ENCODE measurements around the gene SUCLG2.

Gene SUCLG2

GRCh38 chr3:67472674-67473201 lies 181.7 kb downstream of the SUCLG2 start:
- CTCF ChIA-PET = no interaction called here
- POLR2A ChIA-PET (ENCODE audit: low non-redundant PET) = no interaction called here
- no peak overlapping the region for H3K27ac ChIP-seq
- TF ChIP-seq CTCF (conservative IDR thresholded peaks at IDR 0.05; ENCODE audit: low read depth) = no peak
- DNase-seq (ENCODE audit: low spot score) = no peak

GRCh38 chr3:67470207-67470606 lies 184.2 kb downstream of the SUCLG2 start:
- TF ChIP-seq CTCF (conservative IDR thresholded peaks at IDR 0.05; ENCODE audit: low read depth) = no peak
- ChIA-PET POLR2A (ENCODE audit: low non-redundant PET) (no interaction called here), CTCF (no interaction called here)
- DNase-seq (ENCODE audit: low spot score) = no peak
- H3K27ac ChIP-seq = no peak overlapping the region

- POLR2A ChIA-PET (ENCODE audit: low non-redundant PET) = no interaction called here
- no peak for TF ChIP-seq CTCF (conservative IDR thresholded peaks at IDR 0.05; ENCODE audit: low read depth)
- H3K27ac ChIP-seq = no peak overlapping the region
- no peak for DNase-seq (ENCODE audit: low spot score)
- CTCF ChIA-PET = no interaction called here
These were observed 185.9 kb downstream of the SUCLG2 start for GRCh38 chr3:67468511-67468910.

- ChIA-PET POLR2A (ENCODE audit: low non-redundant PET) (no interaction called here), CTCF (no interaction called here)
- H3K27ac ChIP-seq = no peak overlapping the region
- DNase-seq (ENCODE audit: low spot score) = no peak
- no peak for TF ChIP-seq CTCF (conservative IDR thresholded peaks at IDR 0.05; ENCODE audit: low read depth)
These were observed 190.8 kb downstream of the SUCLG2 start for GRCh38 chr3:67463656-67464055.

- ChIA-PET CTCF (no interaction called here), POLR2A (ENCODE audit: low non-redundant PET) (no interaction called here)
- DNase-seq (ENCODE audit: low spot score) = no peak
- H3K27ac ChIP-seq = no peak overlapping the region
- no peak for TF ChIP-seq CTCF (conservative IDR thresholded peaks at IDR 0.05; ENCODE audit: low read depth)
These were observed 192.2 kb downstream of the SUCLG2 start for GRCh38 chr3:67462187-67462586.

- POLR2A ChIA-PET (ENCODE audit: low non-redundant PET) = no interaction called here
- H3K27ac ChIP-seq = no peak overlapping the region
- CTCF ChIA-PET = no interaction called here
- no peak for TF ChIP-seq CTCF (conservative IDR thresholded peaks at IDR 0.05; ENCODE audit: low read depth)
- no peak for DNase-seq (ENCODE audit: low spot score)
These were observed 192.7 kb downstream of the SUCLG2 start for GRCh38 chr3:67461667-67462142.
